Suppressor macrophage (primary cell): ENCODE results near the gene C19orf25.
A peak's percentile ranks its signal among the peaks of the same experiment; 100 is the strongest.

Experiments used
- DNase-seq, 4 experiments: peaks; one replicate each; pipeline ENCODE4 v3.0.0-alpha.2; 2020 to 2022

Gene C19orf25

GRCh38 chr19:1446713-1447481, 32.1 kb downstream of the C19orf25 start:
- peak in 3 of 4 experiments; percentile 22 to 48 (median 34) for DNase-seq

GRCh38 chr19:1445932-1446712, 32.9 kb downstream of the C19orf25 start:
- DNase-seq = peak in 1 of 4 experiments; percentile 24

GRCh38 chr19:1445185-1445931, 33.7 kb downstream of the C19orf25 start:
- DNase-seq = peak; percentile 71 to 90 (median 88)

GRCh38 chr19:1441677-1442438, 37.2 kb downstream of the C19orf25 start:
- no peak for DNase-seq

- no peak for DNase-seq
These were observed 38.0 kb downstream of the C19orf25 start for GRCh38 chr19:1441022-1441426.

- no peak for DNase-seq
These were observed 38.6 kb downstream of the C19orf25 start for GRCh38 chr19:1440418-1440801.

- peak in 2 of 4 experiments; percentile 31 to 32 for DNase-seq
These were observed 39.2 kb downstream of the C19orf25 start for GRCh38 chr19:1439525-1440417.

DNA sequence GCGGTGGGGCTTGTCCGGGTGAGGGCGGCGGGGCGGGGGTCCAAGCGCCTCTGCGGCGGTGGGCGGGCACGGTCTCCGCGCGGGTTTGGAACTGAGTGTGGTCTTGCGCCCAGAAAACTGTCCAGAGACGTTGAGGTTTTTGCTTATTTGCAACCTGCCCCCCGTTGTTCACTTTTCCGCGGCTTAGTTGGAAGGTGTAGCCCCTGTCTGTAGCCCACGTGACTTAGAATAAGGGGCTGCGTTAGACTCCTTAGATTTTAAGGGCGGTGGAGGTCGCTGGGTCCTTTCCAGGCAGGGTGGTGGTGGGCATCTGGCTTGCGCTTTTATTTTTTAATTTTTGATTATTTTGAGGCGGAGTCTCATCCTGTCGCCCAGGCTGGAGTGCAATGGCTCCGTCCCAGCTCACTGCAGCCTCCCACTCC, 40.1 kb downstream of the C19orf25 start:
- DNase-seq = no peak

DNA sequence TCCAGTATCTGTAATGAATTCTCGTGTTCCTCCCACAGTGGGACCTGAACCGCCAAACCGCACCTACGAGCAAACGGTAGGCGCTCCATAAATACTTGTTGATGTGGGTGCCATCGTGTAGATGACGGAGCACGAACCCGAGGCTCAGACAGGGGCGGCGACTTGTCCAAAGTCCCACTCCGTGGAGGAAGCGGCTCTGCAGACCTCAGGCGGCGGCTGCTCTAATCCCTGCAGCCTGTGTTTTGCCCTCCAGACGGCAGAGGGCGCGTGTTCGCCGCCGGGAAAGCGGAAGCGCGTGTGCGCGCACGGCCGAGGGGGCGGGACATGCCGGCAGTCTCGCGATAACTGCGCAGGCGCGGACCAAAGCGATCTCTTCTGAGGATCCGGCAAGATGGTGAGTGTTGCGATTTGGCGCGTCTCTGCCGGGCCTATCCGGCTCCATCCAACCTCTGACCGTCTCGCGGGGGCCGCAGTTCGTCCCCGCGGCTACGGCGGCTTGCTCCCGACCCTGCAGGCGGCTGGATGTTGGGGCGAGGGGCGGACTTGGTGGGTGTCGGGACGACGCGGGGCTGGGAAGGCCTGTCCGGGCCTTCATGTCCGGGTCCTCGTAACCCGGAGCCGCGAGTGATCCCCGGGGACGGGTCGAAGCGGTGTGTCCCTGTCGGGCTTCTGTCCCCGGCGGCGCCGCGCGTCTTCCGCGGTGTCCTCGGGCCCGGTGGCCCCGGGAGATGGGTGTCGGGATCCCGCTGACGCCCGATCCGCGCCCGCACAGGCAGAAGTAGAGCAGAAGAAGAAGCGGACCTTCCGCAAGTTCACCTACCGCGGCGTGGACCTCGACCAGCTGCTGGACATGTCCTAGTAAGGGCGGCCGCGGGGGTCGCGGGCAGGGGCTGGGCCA, 40.7 kb downstream of the C19orf25 start, which contains the start of gene RPS15:
Gene RPS15 (plus strand): TSS at position 362 of the 898 bp plus-strand sequence. CDS start 30 bp downstream, at position 392.
- DNase-seq = peak; percentile 97 to 99 (median 98)

GRCh38 chr19:1437609-1438008, 41.4 kb downstream of the C19orf25 start:
- no peak for DNase-seq

- DNase-seq = no peak
These were observed 43.5 kb downstream of the C19orf25 start for GRCh38 chr19:1435378-1435989.

GRCh38 chr19:1434577-1435060, 44.4 kb downstream of the C19orf25 start:
- DNase-seq = no peak

DNA sequence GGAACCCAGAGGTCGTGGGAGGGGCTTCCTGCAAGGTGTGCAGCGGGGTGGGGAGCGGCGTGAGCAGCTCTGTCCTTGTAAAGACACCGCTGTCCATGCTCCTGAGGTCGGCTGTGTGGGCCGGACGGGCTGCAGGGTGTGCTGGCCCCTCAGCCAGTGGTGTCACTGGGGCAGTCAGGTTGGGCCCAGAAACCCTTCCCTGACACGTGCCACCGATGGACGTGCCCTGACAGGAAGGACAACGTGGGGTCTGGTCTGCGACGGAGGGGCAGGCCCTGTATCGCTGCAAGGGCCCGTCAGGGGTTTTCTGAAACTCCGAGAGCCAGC, 45.0 kb downstream of the C19orf25 start:
- DNase-seq = no peak

GRCh38 chr19:1433119-1434039, 45.6 kb downstream of the C19orf25 start:
- DNase-seq = no peak

DNA sequence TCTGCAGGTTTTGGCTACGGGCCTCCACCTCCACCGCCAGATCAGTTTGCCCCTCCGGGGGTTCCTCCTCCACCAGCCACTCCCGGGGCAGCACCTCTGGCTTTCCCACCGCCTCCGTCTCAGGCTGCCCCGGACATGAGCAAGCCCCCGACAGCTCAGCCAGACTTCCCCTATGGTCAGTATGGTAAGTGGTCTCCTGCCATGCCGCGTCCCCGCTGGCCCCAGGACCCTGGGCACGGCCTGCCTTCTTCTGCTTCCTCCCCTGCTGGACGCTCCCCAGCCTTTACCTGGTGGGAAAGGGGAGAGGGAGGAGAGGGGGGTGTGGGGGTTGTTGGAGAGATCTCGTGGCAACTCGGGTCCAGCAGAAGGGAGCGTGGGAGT, 46.5 kb downstream of the C19orf25 start:
- no peak for DNase-seq

DNA sequence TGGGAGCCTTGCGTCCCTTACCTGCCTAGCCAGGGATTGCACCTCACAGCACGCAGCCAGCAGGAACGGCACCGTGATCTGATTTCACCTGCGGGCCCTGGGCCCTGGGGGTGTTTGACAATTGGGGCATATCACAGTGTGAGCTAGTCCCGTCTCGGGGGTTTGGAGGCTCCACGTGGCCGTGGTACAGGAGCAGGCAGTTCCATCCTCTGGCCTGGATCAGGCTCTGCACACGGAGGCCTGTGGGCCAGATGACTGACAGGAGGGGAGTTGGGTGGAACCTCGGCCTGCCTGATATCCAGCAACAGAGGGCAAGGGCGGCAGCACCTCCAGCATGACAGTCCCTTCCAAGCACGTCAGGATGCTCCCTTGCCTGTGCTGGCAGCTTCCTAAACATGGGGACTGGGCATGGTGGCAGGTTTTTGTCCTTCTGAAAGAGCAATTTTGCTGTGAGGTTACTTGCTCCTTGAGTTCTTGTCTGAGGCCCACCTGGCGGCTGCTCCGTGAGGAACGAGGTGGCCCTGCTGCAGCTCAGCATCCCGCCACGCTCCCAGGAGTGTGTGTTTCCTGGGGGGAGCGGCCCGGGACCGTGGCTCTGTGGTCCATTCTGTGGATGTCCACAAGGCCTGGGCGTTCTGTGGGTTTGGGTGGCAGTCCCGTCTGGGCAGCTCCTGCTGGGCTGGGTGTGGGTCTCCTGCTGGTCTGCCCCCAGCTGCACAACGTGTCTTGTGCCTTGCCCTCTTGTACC, 47.1 kb downstream of the C19orf25 start:
- no peak for DNase-seq

- DNase-seq = no peak
These were observed 48.8 kb downstream of the C19orf25 start for GRCh38 chr19:1430246-1430645.

- DNase-seq = no peak
These were observed 49.3 kb downstream of the C19orf25 start for GRCh38 chr19:1429750-1430149.
